ENCODE results near the gene FLOT1. TPM values are rescaled to one million over a fixed set of nuclear protein-coding genes. Genes with fewer than 3 reads are reported as not detected.

The FLOT1 gene
- total and polyA plus RNA-seq, 9 of the 15 experiments (the other 6 are each of a cell fraction or from before 2014, with no cell fraction given), result 11.7 to 149 (median 118) TPM

- TF ChIP-seq ZNF589 (CRISPR knock-in tag; IDR thresholded peaks at IDR 0.05; ENCODE audit: low read depth) (no peak), KLF1 (tag; IDR thresholded peaks at IDR 0.05) (peak; percentile 28; the same call in 1 of the 2 replicates), SREBF2 (CRISPR knock-in tag; IDR thresholded peaks at IDR 0.05) (peak; percentile 49; the same call in 1 of the 2 replicates), FOXA3 (CRISPR knock-in tag; conservative IDR thresholded peaks at IDR 0.05 in 1 of 2, IDR thresholded peaks at IDR 0.05 in 1 of 2) (no peak), CBX1 (IDR thresholded peaks at IDR 0.05; ENCODE audit: low read depth) (no peak), ZBTB33 (CRISPR knock-in tag; IDR thresholded peaks at IDR 0.05) (no peak), ZNF12 (CRISPR knock-in tag; IDR thresholded peaks at IDR 0.05) (no peak), ZNF57 (CRISPR knock-in tag; IDR thresholded peaks at IDR 0.05) (no peak), PRPF4 (IDR thresholded peaks at IDR 0.05; ENCODE audit: insufficient read depth, low read depth, low read length, poor library complexity, severe bottlenecking) (no peak), FOXK1 (CRISPR knock-in tag; IDR thresholded peaks at IDR 0.05; ENCODE audit: borderline replicate concordance) (no peak), RERE (CRISPR knock-in tag; IDR thresholded peaks at IDR 0.05; ENCODE audit: borderline replicate concordance) (no peak), ZNF592 (IDR thresholded peaks at IDR 0.05) (peak; percentile 74), RBM15 (IDR thresholded peaks at IDR 0.05; ENCODE audit: insufficient read depth, low read length) (no peak), LCOR (CRISPR knock-in tag; IDR thresholded peaks at IDR 0.05) (peak; percentile 93; the same call in 1 of the 2 replicates), NCOR1 (IDR thresholded peaks at IDR 0.05) (0 out of 2 replicates have a peak, but pooled peaks have one; percentile 25)
Measured at GRCh38 chr6:30722280-30723112, 20.0 kb downstream of the FLOT1 start (continued).
